PC-3 (cell line): ENCODE data around the gene BICRA. TPM values are rescaled to one million over a fixed set of nuclear protein-coding genes. Genes with fewer than 3 reads are reported as not detected.

Source experiments
- ATAC-seq: fragments of 200-7000 bp; cut with Tn5 transposase; 2 replicates; pipeline ENCODE4 v1.9.1; 2020; ENCODE audit warnings: mild to moderate bottlenecking, moderate library complexity
- BruUV-seq: library from RNA; stranded (reverse); fragments of 400-500 nt; replicated peaks from 2 replicates; lab custom pipeline; 2021; lab: Mats Ljungman, UMichigan
- CTCF ChIA-PET: fragments of 300-600 bp; sonication (Branson Sonifier 250); formaldehyde crosslinking; loops from one replicate; lab custom pipeline; 2022; ENCODE audit warnings: antibody characterized with exemption; lab: Charles Lee
- POLR2A ChIA-PET: fragments of 300-600 bp; sonication (Branson Sonifier 250); formaldehyde crosslinking; loops from one replicate; lab custom pipeline; 2022; ENCODE audit warnings: antibody characterized with exemption; ENCODE audit not compliant: unreplicated experiment; lab: Charles Lee
- DNase-seq: peaks from one replicate; pipeline ENCODE4 v3.0.0-alpha.2; 2015
- H2AFZ ChIP-seq: fragments of 300-600 bp; sonication (generic); 2 replicates; pipeline ENCODE4 v1.6.0; 2016; ENCODE audit warnings: antibody characterized with exemption, low read length
- H3F3A ChIP-seq: fragments of 300-600 bp; sonication (generic); one replicate; pipeline ENCODE4 v1.6.0; 2017; ENCODE audit warnings: antibody characterized with exemption, low read length, control low read depth, mild to moderate bottlenecking; ENCODE audit not compliant: unreplicated experiment
- H3K27ac ChIP-seq: fragments of 300-600 bp; sonication (generic); 2 replicates; pipeline ENCODE4 v1.5.1; 2016; ENCODE audit warnings: mild to moderate bottlenecking, low read length
- H3K27me3 ChIP-seq: fragments of 300-600 bp; sonication (generic); 2 replicates; pipeline ENCODE4 v1.6.1; 2016; ENCODE audit warnings: low read length, mixed read lengths
- H3K36me3 ChIP-seq: fragments of 300-600 bp; sonication (generic); 2 replicates; pipeline ENCODE4 v1.6.1; 2016; ENCODE audit warnings: low read depth, mixed run types, low read length, mixed read lengths
- H3K4me1 ChIP-seq: fragments of 300-600 bp; sonication (generic); 2 replicates; pipeline ENCODE4 v1.5.1; 2016; ENCODE audit warnings: low read length; ENCODE audit not compliant: insufficient read depth
- H3K4me2 ChIP-seq: fragments of 300-600 bp; sonication (generic); 2 replicates; pipeline ENCODE4 v1.6.0; 2016; ENCODE audit warnings: low read length
- H3K4me3 ChIP-seq: fragments of 300-600 bp; sonication (generic); 2 replicates; pipeline ENCODE4 v1.5.1; 2016; ENCODE audit warnings: mild to moderate bottlenecking, low read length, mixed read lengths
- H3K79me2 ChIP-seq: fragments of 300-600 bp; sonication (generic); 2 replicates; pipeline ENCODE4 v1.6.1; 2017; ENCODE audit warnings: low read length, mixed read lengths
- H3K9ac ChIP-seq: fragments of 300-600 bp; sonication (generic); 2 replicates; pipeline ENCODE4 v1.6.0; 2016; ENCODE audit warnings: mild to moderate bottlenecking, low read length
- H3K9me2 ChIP-seq: fragments of 300-600 bp; sonication (generic); replicated peaks from 2 replicates; pipeline ENCODE4 v1.6.1; 2016; ENCODE audit warnings: mixed run types, low read length, mixed read lengths
- H3K9me3 ChIP-seq: fragments of 300-600 bp; sonication (generic); 2 replicates; pipeline ENCODE4 v1.6.1; 2016; ENCODE audit warnings: low read length, mixed read lengths
- H4K20me1 ChIP-seq: fragments of 300-600 bp; sonication (generic); 2 replicates; pipeline ENCODE4 v1.6.1; 2016; ENCODE audit warnings: low read length, mixed read lengths
- EZH2 ChIP-seq: fragments of 300-600 bp; sonication (generic); IDR thresholded peaks from one replicate; pipeline ENCODE4 v1.6.1; 2017; ENCODE audit warnings: antibody characterized with exemption, mild to moderate bottlenecking, low read length; ENCODE audit not compliant: unreplicated experiment
- EZH2phosphoT487 ChIP-seq: fragments of 300-600 bp; sonication (generic); IDR thresholded peaks from 2 replicates; pipeline ENCODE4 v1.6.1; 2018; ENCODE audit warnings: mild to moderate bottlenecking, antibody characterized with exemption, low read length, borderline replicate concordance
- intact Hi-C: fragments of 100-400 bp; cut with micrococcal nuclease; formaldehyde crosslinking; loops from 2 replicates; pipeline ENCODE4 v1.9.0; 2023
- total RNA-seq: library from RNA; depleted of rRNA; stranded (reverse); fragments of >200 nt; gene quantifications from 2 replicates; pipeline ENCODE4 v1.2.3, GENCODE V29; 2014
- TF ChIP-seq, protein P1 (sequence below): fragments of 300-600 bp; sonication (generic); conservative IDR thresholded peaks from 2 replicates; pipeline ENCODE4 v1.5.1; 2017; ENCODE audit warnings: antibody characterized with exemption, low read depth, mild to moderate bottlenecking, low read length

The BICRA gene
- total RNA-seq, 1 experiment from 2014 or later = 1.2 TPM

DNA sequence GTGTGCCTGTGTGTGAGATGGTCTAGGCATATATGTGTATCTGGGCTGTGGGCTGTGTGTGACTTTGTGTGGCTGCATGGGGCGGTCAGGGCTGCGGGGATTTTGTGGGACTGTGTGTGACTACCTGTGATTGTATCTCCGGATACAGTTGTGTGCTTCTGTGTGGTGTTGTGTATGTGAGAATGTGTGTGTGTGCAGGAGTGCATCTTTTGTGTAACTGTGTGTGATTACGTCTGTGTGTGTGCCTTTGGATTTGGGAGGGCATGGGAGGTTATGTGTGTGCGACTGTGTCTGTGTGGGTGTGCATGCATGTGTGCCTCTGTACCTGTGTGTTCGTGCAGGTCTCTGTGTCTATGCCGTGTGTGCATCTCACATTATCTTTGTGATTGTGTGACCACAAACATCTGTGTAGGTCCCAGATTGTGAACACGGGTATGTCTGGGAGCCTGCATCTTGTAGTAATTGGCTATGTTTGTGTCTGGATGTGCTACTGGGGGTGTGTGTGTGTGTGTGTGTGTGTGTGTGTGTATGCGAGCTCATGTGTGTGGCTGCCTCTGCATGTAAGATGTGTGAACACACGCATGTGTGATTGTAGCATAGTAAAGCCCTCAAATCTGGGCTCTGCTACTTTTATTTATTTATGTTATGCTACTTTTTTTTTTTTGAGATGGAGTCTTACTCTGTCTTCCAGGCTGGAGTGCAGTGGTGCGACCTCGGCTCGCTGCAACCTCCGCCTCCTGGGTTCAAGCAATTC lies 111.9 kb downstream of the BICRA start:
- BruUV-seq = no TSS peak
- Histone ChIP-seq H3K9me3 (no peaks in the 10 kb centered on the region), H4K20me1 (no peaks in the 10 kb centered on the region), H3K9ac (no peak overlapping the region), H2AFZ (no peak overlapping the region), H3K79me2 (no peaks in the 10 kb centered on the region), H3K9me2 (no peaks in the 10 kb centered on the region), H3K27me3 (no peaks in the 10 kb centered on the region), H3K4me1 (peaks cover 10% of the 10 kb centered on the region), H3K27ac (no peak overlapping the region), H3K4me3 (no peak overlapping the region), H3K36me3 (no peaks in the 10 kb centered on the region), H3F3A (no peaks in the 10 kb centered on the region), H3K4me2 (no peak overlapping the region)
- no peak for DNase-seq
- ChIA-PET POLR2A (no interaction called here), CTCF (no interaction called here)
- intact Hi-C loops = no loop called here
- ATAC-seq = no peak
- TF ChIP-seq EZH2 (no peak), EZH2phosphoT487 (no peak)
- TF ChIP-seq, protein P1, sequence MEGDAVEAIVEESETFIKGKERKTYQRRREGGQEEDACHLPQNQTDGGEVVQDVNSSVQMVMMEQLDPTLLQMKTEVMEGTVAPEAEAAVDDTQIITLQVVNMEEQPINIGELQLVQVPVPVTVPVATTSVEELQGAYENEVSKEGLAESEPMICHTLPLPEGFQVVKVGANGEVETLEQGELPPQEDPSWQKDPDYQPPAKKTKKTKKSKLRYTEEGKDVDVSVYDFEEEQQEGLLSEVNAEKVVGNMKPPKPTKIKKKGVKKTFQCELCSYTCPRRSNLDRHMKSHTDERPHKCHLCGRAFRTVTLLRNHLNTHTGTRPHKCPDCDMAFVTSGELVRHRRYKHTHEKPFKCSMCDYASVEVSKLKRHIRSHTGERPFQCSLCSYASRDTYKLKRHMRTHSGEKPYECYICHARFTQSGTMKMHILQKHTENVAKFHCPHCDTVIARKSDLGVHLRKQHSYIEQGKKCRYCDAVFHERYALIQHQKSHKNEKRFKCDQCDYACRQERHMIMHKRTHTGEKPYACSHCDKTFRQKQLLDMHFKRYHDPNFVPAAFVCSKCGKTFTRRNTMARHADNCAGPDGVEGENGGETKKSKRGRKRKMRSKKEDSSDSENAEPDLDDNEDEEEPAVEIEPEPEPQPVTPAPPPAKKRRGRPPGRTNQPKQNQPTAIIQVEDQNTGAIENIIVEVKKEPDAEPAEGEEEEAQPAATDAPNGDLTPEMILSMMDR = no peak

DNA sequence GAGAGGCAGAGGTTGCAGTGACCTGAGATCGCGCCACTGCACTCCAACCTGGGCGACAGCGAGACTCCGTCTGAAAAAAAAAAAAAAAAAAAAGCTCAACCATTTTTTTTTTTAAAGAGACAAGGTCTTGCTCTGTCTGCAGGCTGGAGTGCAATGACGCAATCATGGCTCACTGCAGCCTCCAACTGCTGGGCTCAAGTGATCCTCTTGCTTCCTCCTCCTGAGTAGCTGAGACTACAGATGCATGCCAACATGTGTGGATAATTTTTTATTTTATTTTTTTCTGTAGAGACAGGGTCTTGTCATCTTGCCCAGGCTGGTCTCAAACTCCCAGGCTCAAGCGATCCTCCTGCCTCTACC lies 114.6 kb downstream of the BICRA start:
- H3K4me3 ChIP-seq = peak overlapping the region; percentile 53
- peak overlapping the region; percentile 81; the same call in 1 of the 2 replicates for H2AFZ ChIP-seq
- BruUV-seq = no TSS peak
- H3K27ac ChIP-seq = peak overlapping the region; percentile 54
- no peak for TF ChIP-seq EZH2
- TF ChIP-seq, protein P1 = no peak
- no peak for TF ChIP-seq EZH2phosphoT487
- no peaks in the 10 kb centered on the region for H3K27me3 ChIP-seq
- ATAC-seq = peak; percentile 72
- H3K9me2 ChIP-seq = no peaks in the 10 kb centered on the region
- CTCF ChIA-PET = interaction anchor here (0.6 kb wide), 2 partner anchors 17 to 19 kb away, joined by 3 to 4 read pairs; no protein-coding TSS in a partner anchor
- POLR2A ChIA-PET = interaction anchor here (0.6 kb wide), 2 partner anchors 183 to 511 kb away, joined by 7 to 9 read pairs; no protein-coding TSS in a partner anchor
- H3F3A ChIP-seq = no peaks in the 10 kb centered on the region
- H4K20me1 ChIP-seq = no peaks in the 10 kb centered on the region
- H3K79me2 ChIP-seq = no peaks in the 10 kb centered on the region
- H3K4me2 ChIP-seq = peak overlapping the region; percentile 77
- H3K9me3 ChIP-seq = no peaks in the 10 kb centered on the region
- intact Hi-C loops = no loop called here
- no peaks in the 10 kb centered on the region for H3K36me3 ChIP-seq
- peak; percentile 64 for DNase-seq
- peaks cover 16% of the 10 kb centered on the region for H3K4me1 ChIP-seq
- peak overlapping the region; percentile 56 for H3K9ac ChIP-seq

DNA sequence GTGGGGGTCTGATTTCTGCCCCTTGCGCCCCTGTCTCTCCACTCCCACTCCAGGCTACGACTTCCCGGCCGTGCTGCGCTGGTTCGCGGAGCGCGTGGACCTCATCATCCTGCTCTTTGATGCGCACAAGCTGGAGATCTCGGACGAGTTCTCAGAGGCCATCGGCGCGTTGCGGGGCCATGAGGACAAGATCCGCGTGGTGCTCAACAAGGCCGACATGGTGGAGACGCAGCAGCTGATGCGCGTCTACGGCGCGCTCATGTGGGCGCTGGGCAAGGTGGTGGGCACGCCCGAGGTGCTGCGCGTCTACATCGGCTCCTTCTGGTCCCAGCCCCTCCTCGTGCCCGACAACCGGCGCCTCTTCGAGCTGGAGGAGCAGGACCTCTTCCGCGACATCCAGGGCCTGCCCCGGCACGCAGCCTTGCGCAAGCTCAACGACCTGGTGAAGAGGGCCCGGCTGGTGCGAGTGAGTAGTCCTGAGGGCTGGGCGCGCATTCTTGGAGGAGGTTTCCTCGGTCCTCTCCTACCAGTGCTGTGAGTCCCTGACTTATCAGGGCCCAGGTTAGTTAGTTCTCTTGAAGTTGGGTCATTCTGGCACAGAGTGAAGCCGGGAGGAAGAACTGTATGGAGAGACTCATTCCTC lies 116.9 kb downstream of the BICRA start:
- TF ChIP-seq EZH2 (no peak), EZH2phosphoT487 (no peak)
- TF ChIP-seq, protein P1 = no peak
- Histone ChIP-seq H2AFZ (no peak overlapping the region), H3K27me3 (no peaks in the 10 kb centered on the region), H3K9me3 (no peaks in the 10 kb centered on the region), H3K9me2 (no peaks in the 10 kb centered on the region), H3K79me2 (no peaks in the 10 kb centered on the region), H3K4me3 (no peak overlapping the region), H3K9ac (no peak overlapping the region), H3K27ac (no peak overlapping the region), H3F3A (peaks cover 13% of the 10 kb centered on the region), H4K20me1 (no peaks in the 10 kb centered on the region), H3K36me3 (no peaks in the 10 kb centered on the region), H3K4me2 (no peak overlapping the region), H3K4me1 (peaks cover 26% of the 10 kb centered on the region)
- no peak for DNase-seq
- CTCF ChIA-PET = no interaction called here
- intact Hi-C loops = no loop called here
- no peak for ATAC-seq
- POLR2A ChIA-PET = no interaction called here
- BruUV-seq = no TSS peak
